ENCODE data around the gene SLC11A2. TPM values are rescaled to one million over a fixed set of nuclear protein-coding genes. Genes with fewer than 3 reads are reported as not detected.

Gene SLC11A2
- total and polyA plus RNA-seq, 7 donors: 15.7 to 55.3 (median 26.1) TPM

- intact Hi-C loops (cut with DNase I): no loop called here
- Histone ChIP-seq H3K4me1 (peaks cover 28% of the 10 kb centered on the region), H3K4me3 (peak overlapping the region; percentile 72), H3K27me3 (ENCODE audit: insufficient read depth in 3 of 3, low read length in 2 of 3) (no peaks in the 10 kb centered on the region), H3K9me3 (no peaks in the 10 kb centered on the region), H3K27ac (peak overlapping the region; percentile 90), H3K36me3 (ENCODE audit: insufficient read depth in 1 of 2, low read depth in 1 of 2) (no peaks in the 10 kb centered on the region)
- ATAC-seq: no peak
- no peak for TF ChIP-seq CTCF (IDR thresholded peaks at IDR 0.05)
- 40 to 56% (median 52%) methylated on average over 4 of the region's 4 CpGs for WGBS, 3 donors
- no peak for DNase-seq
Observed at GRCh38 chr12:51023625-51024382, 2.4 kb downstream of the SLC11A2 start.

DNA sequence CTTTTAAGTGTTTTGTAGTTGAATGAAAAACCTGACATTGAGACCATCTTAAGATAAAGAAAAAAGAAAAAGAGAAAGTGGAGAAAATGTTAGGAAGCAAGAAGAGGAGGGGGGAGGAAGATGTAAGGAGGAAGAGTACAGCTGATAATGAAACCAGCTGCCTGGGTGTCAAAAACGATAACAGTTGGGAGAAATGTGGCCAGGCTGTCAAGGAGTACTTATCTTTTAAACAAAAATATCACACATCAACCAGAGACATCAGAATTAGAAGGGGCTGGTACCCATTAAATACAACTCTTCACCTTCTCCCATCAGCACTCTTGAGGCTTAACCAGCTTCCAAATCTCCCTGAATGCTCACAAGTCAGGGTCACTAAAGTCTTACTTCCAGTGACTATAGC lies 4.5 kb downstream of the SLC11A2 start:
- intact Hi-C loops (cut with DNase I): no loop called here
- DNase-seq (no peak), ATAC-seq (no peak)
- H3K9me3 ChIP-seq: no peaks in the 10 kb centered on the region
- H3K4me3 ChIP-seq: no peak overlapping the region
- H3K27ac ChIP-seq: peak overlapping the region; percentile 34
- TF ChIP-seq CTCF (IDR thresholded peaks at IDR 0.05): no peak
- H3K36me3 ChIP-seq (ENCODE audit: insufficient read depth in 1 of 2, low read depth in 1 of 2): no peaks in the 10 kb centered on the region
- WGBS, 3 donors: 18 to 45% (median 24%) methylated on average over 1 of the region's 1 CpG
- H3K27me3 ChIP-seq (ENCODE audit: insufficient read depth in 3 of 3, low read length in 2 of 3): no peaks in the 10 kb centered on the region
- H3K4me1 ChIP-seq: peaks cover 36% of the 10 kb centered on the region

DNA sequence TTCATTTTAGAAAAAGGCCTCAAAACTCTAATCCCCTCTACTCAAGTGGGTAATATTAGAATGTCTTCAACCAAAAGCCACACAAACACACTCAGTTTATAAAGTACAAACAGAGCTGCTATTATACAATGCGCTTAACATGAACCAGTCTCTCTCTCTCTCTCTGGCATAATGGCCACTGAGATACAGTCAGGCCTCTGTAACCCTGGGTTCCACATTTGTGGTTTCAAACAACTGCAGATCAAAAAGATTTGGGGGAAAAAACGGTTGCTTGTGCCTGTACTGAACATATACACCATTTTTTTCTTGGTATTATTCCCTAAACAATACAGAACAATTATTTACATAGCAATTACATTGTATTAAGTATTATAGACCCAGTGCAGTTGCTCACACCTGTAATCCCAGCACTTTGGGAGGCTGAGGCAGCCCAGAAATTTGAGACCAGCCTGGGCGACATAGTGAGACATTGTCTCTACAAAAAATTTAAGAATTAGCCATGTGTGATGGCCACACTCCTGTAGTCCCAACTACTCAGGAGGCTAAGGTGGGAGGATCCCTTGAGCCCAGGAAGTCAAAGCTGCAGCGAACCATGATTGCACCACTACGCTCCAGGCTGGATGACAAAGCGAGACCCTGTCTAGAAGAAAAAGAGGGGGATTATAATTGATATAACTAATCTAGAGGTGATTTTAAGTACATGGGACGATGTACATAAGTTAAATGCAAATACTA lies 5.6 kb downstream of the SLC11A2 start:
- H3K27me3 ChIP-seq (ENCODE audit: insufficient read depth in 3 of 3, low read length in 2 of 3): no peaks in the 10 kb centered on the region
- H3K4me1 ChIP-seq: peaks cover 36% of the 10 kb centered on the region
- H3K9me3 ChIP-seq: no peaks in the 10 kb centered on the region
- DNase-seq (no peak), ATAC-seq (no peak)
- no peak overlapping the region for H3K27ac ChIP-seq
- no peak overlapping the region for H3K4me3 ChIP-seq
- 82 to 89% (median 84%) methylated on average over 7 of the region's 7 CpGs for WGBS, 3 donors
- intact Hi-C loops (cut with DNase I): no loop called here
- H3K36me3 ChIP-seq (ENCODE audit: insufficient read depth in 1 of 2, low read depth in 1 of 2): no peaks in the 10 kb centered on the region
- TF ChIP-seq CTCF (IDR thresholded peaks at IDR 0.05): no peak

DNA sequence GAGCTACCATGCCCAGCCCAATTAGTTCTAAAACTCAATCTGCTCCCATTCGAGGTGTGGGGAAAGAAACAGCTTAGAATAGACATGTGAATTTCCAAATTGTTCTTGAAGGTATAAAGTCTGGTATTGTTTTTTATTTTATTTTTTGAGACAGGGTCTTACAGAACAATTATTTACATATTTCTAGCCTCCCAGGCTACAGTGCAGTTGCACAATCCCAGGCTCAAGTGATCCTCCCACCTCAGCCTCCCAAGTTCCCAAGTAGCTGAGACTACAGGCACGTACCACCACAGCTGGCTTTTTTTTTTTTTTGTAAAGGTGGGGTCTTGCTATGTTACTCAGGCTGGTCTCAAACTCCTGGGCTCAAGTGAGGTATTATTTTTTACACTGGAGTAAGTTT lies 6.3 kb downstream of the SLC11A2 start:
- DNase-seq (no peak), ATAC-seq (no peak)
- Histone ChIP-seq H3K27ac (no peak overlapping the region), H3K4me1 (peaks cover 30% of the 10 kb centered on the region), H3K36me3 (ENCODE audit: insufficient read depth in 1 of 2, low read depth in 1 of 2) (no peaks in the 10 kb centered on the region), H3K27me3 (ENCODE audit: insufficient read depth in 3 of 3, low read length in 2 of 3) (no peaks in the 10 kb centered on the region), H3K9me3 (no peaks in the 10 kb centered on the region), H3K4me3 (no peak overlapping the region)
- WGBS, 3 donors: 83 to 94% (median 86%) methylated on average over 2 of the region's 2 CpGs
- intact Hi-C loops (cut with DNase I): no loop called here
- no peak for TF ChIP-seq CTCF (IDR thresholded peaks at IDR 0.05)
